Measurements from ENCODE around the gene NPY. TPM values are rescaled to one million over a fixed set of nuclear protein-coding genes. Genes with fewer than 3 reads are reported as not detected.

Gene NPY
- total RNA-seq, 1 donor from 2014 or later = not detected

- no peak for DNase-seq (ENCODE audit: low spot score, unreplicated experiment)
- peaks cover 8% of the 10 kb centered on the region for H3K9me3 Mint-ChIP-seq (ENCODE audit: low read depth)
- H3K27me3 Mint-ChIP-seq = no peaks in the 10 kb centered on the region
- TF ChIP-seq CTCF (IDR thresholded peaks at IDR 0.05; ENCODE audit: unreplicated experiment) = no peak
- H3K4me1 Mint-ChIP-seq (ENCODE audit: low read depth) = no peaks in the 10 kb centered on the region
- no peak overlapping the region for H3K4me3 Mint-ChIP-seq (ENCODE audit: low read depth)
- H3K27ac Mint-ChIP-seq = no peak overlapping the region
- H3K36me3 Mint-ChIP-seq (ENCODE audit: insufficient read depth) = no peaks in the 10 kb centered on the region
Observed at GRCh38 chr7:24298696-24299095, 14.7 kb downstream of the NPY start.

GRCh38 chr7:24299192-24299591 lies 15.2 kb downstream of the NPY start:
- Mint-ChIP-seq H3K36me3 (ENCODE audit: insufficient read depth) (no peaks in the 10 kb centered on the region), H3K4me1 (ENCODE audit: low read depth) (no peaks in the 10 kb centered on the region), H3K9me3 (ENCODE audit: low read depth) (peaks cover 8% of the 10 kb centered on the region), H3K27ac (no peak overlapping the region), H3K4me3 (ENCODE audit: low read depth) (no peak overlapping the region), H3K27me3 (no peaks in the 10 kb centered on the region)
- no peak for DNase-seq (ENCODE audit: low spot score, unreplicated experiment)
- no peak for TF ChIP-seq CTCF (IDR thresholded peaks at IDR 0.05; ENCODE audit: unreplicated experiment)

GRCh38 chr7:24301703-24302102 lies 17.7 kb downstream of the NPY start:
- no peaks in the 10 kb centered on the region for H3K27me3 Mint-ChIP-seq
- no peak overlapping the region for H3K27ac Mint-ChIP-seq
- peaks cover 8% of the 10 kb centered on the region for H3K9me3 Mint-ChIP-seq (ENCODE audit: low read depth)
- H3K36me3 Mint-ChIP-seq (ENCODE audit: insufficient read depth) = no peaks in the 10 kb centered on the region
- no peak for DNase-seq (ENCODE audit: low spot score, unreplicated experiment)
- no peak overlapping the region for H3K4me3 Mint-ChIP-seq (ENCODE audit: low read depth)
- TF ChIP-seq CTCF (IDR thresholded peaks at IDR 0.05; ENCODE audit: unreplicated experiment) = no peak
- H3K4me1 Mint-ChIP-seq (ENCODE audit: low read depth) = peaks cover 1% of the 10 kb centered on the region

GRCh38 chr7:24304494-24305095 lies 20.6 kb downstream of the NPY start:
- H3K27me3 Mint-ChIP-seq = no peaks in the 10 kb centered on the region
- H3K9me3 Mint-ChIP-seq (ENCODE audit: low read depth) = peaks cover 11% of the 10 kb centered on the region
- DNase-seq (ENCODE audit: low spot score, unreplicated experiment) = no peak
- H3K36me3 Mint-ChIP-seq (ENCODE audit: insufficient read depth) = no peaks in the 10 kb centered on the region
- no peak overlapping the region for H3K4me3 Mint-ChIP-seq (ENCODE audit: low read depth)
- H3K4me1 Mint-ChIP-seq (ENCODE audit: low read depth) = peaks cover 1% of the 10 kb centered on the region
- H3K27ac Mint-ChIP-seq = no peak overlapping the region
- TF ChIP-seq CTCF (IDR thresholded peaks at IDR 0.05; ENCODE audit: unreplicated experiment) = no peak

GRCh38 chr7:24307326-24307725 lies 23.3 kb downstream of the NPY start:
- Mint-ChIP-seq H3K27ac (no peak overlapping the region), H3K36me3 (ENCODE audit: insufficient read depth) (no peaks in the 10 kb centered on the region), H3K27me3 (no peaks in the 10 kb centered on the region), H3K9me3 (ENCODE audit: low read depth) (peaks cover 2% of the 10 kb centered on the region), H3K4me3 (ENCODE audit: low read depth) (no peak overlapping the region), H3K4me1 (ENCODE audit: low read depth) (peaks cover 1% of the 10 kb centered on the region)
- no peak for TF ChIP-seq CTCF (IDR thresholded peaks at IDR 0.05; ENCODE audit: unreplicated experiment)
- DNase-seq (ENCODE audit: low spot score, unreplicated experiment) = no peak

Data from progenitor cell of endocrine pancreas (in vitro differentiated cells).